Right lobe of liver (tissue), 6 donors: ENCODE results near the gene RELCH. TPM values are rescaled to one million over a fixed set of nuclear protein-coding genes. Genes with fewer than 3 reads are reported as not detected.

Source experiments
- ATAC-seq, 4 donors: fragments of 200-7000 bp; cut with Tn5 transposase; one replicate each; pipeline ENCODE4 v1.9.1; 2020; ENCODE audit warnings: mild to moderate bottlenecking in 4 of 4, moderate library complexity in 4 of 4
- DNase-seq, 3 donors: peaks; one replicate each; pipeline ENCODE4 v3.0.0-alpha.2; 2020
- H3K27ac ChIP-seq, 3 donors: fragments of 200-600 bp; one replicate each; pipeline ENCODE4 v1.8.0; 2022
- H3K27me3 ChIP-seq, 2 donors: fragments of 200-600 bp; one replicate each; pipeline ENCODE4 v1.8.0; 2022
- H3K36me3 ChIP-seq, 4 donors: fragments of 200-600 bp; sonication (generic) in 1 of 4; one replicate each; pipeline versions ENCODE4 v1.5.1 to v1.8.0; 2017 to 2022; ENCODE audit warnings: control low read depth in 1 of 4
- H3K4me1 ChIP-seq, 4 donors: fragments of 200-600 bp; sonication (generic) in 1 of 4; one replicate each; pipeline versions ENCODE4 v1.5.1 to v1.8.0; 2017 to 2022; ENCODE audit warnings: control low read depth in 1 of 4
- H3K4me3 ChIP-seq, 3 donors: fragments of 200-600 bp; one replicate each; pipeline ENCODE4 v1.8.0; 2022
- H3K9me3 ChIP-seq, 4 donors: fragments of 200-600 bp; sonication (generic) in 1 of 4; one replicate each; pipeline versions ENCODE4 v1.5.1 to v1.8.0; 2017 to 2022; ENCODE audit warnings: control low read depth in 1 of 4
- POLR2A ChIP-seq: fragments of 450-650 bp; IDR thresholded peaks from one replicate; pipeline ENCODE4 v1.6.1; 2017; ENCODE audit warnings: antibody characterized with exemption, mild to moderate bottlenecking
- WGBS: methylation state at CpG from one replicate; pipeline ENCODE4 v1.1.6; 2018; ENCODE audit warnings: low coverage, low lambda C conversion rate; ENCODE audit not compliant: insufficient coverage; ENCODE audit errors: missing lambda C conversion rate; 5-methylcytosine and 5-hydroxymethylcytosine counted together
- intact Hi-C, 2 donors: fragments of 100-400 bp; cut with DNase I; formaldehyde crosslinking; loops; one replicate each; pipeline versions ENCODE4 v1.11.2 to v1.14.1; 2022
- total RNA-seq, 6 experiments: library from RNA; depleted of rRNA in 2 of 6; stranded (reverse); fragments of >200 nt in 2 of 6; fragmentation: NEBNext Ultra II Directional in 3 of 6; extraction: Animal tissue kit (Norgen Biotek cat#: 25700) in 3 of 6; gene quantifications; one replicate each; pipeline versions ENCODE4 v1.1.0 to v1.2.4, GENCODE V29; 2016 to 2023
- TF ChIP-seq, protein P1 (sequence below), 4 donors: fragments of 200-600 bp in 3 of 4; fragments of 450-650 bp in 1 of 4; IDR thresholded peaks; one replicate each; pipeline versions ENCODE4 v1.5.1 to v1.8.0; 2016 to 2022; ENCODE audit warnings: antibody characterized with exemption in 4 of 4, mild to moderate bottlenecking in 2 of 4
- donor health status: DM: no; HTN: yes; CAD: no.
- donor health status: DM: no; HTN: no; CAD: no.
- donor health status: DM: no; HTN: no; CAD: no.
- donor health status: DM: no; HTN: yes; CAD: no.
- donor health status: DM: no; HTN: yes; CAD: no.

Gene RELCH
- total RNA-seq, 6 experiments from 2014 or later = 9.7 to 16.7 (median 11.5) TPM

DNA sequence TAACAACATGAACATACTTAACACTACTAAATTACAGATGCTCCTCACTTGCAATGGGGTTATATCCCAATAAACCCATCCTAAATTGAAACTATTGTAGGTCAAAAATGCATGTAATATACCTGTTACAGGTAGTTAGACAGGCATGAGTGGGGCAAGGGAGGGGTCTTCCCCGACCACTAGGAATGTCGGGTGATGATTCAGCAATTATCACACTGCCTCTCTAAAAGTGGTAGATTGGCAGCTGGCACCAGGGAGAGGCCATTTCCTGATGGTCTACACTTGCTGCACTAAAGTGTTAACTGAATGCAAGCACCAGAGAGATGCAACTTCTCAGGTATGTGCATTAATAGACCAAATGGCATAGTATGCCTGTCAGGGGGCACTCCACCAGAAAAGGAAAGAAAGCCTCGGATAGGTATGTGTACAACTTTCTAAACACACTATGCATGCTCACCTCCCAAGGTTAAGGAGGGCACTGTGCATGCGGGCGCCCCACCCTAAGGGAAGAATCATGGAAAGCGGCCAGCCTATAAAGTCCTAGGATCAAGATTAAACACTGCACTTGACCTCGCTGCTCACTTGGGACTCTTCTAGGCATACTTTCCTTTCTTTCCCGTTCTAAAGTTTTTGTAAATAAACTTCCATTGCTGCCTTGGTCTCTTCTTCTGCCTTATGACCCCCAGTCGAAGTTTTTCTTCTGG lies 35.8 kb upstream of the RELCH start:
- ATAC-seq (no peak), DNase-seq (no peak)
- TF ChIP-seq, protein P1, sequence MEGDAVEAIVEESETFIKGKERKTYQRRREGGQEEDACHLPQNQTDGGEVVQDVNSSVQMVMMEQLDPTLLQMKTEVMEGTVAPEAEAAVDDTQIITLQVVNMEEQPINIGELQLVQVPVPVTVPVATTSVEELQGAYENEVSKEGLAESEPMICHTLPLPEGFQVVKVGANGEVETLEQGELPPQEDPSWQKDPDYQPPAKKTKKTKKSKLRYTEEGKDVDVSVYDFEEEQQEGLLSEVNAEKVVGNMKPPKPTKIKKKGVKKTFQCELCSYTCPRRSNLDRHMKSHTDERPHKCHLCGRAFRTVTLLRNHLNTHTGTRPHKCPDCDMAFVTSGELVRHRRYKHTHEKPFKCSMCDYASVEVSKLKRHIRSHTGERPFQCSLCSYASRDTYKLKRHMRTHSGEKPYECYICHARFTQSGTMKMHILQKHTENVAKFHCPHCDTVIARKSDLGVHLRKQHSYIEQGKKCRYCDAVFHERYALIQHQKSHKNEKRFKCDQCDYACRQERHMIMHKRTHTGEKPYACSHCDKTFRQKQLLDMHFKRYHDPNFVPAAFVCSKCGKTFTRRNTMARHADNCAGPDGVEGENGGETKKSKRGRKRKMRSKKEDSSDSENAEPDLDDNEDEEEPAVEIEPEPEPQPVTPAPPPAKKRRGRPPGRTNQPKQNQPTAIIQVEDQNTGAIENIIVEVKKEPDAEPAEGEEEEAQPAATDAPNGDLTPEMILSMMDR (IDR thresholded peaks at IDR 0.05) = no peak
- no peak for TF ChIP-seq POLR2A
- Histone ChIP-seq H3K27ac (no peak overlapping the region), H3K36me3 (no peaks in the 10 kb centered on the region), H3K4me1 (no peaks in the 10 kb centered on the region), H3K9me3 (no peaks in the 10 kb centered on the region), H3K27me3 (no peaks in the 10 kb centered on the region), H3K4me3 (no peak overlapping the region)
- intact Hi-C loops = no loop called here
- WGBS = 88% methylated on average over 6 of the region's 9 CpGs

DNA sequence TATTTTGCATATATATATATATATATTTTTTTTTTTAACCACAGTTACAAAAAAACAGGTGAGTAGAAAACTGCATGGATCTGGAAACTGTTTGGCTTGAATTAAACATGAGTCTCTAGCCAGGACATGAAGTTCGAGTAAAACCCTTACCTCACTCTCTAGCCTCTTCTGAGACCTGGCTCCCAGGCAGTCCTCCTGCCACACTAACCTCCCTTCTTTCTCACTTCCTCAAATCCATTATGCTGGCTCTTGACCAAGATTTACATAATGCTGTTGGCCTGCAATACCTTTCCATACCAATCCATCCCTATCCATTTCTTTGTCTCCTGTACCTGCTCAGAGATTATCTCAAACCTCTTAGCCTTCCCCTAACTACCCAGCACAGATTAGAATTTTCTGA lies 34.2 kb upstream of the RELCH start:
- intact Hi-C loops = no loop called here
- ATAC-seq (no peak), DNase-seq (no peak)
- Histone ChIP-seq H3K27me3 (no peaks in the 10 kb centered on the region), H3K36me3 (no peaks in the 10 kb centered on the region), H3K9me3 (no peaks in the 10 kb centered on the region), H3K4me3 (no peak overlapping the region), H3K27ac (no peak overlapping the region), H3K4me1 (no peaks in the 10 kb centered on the region)
- WGBS = 100% methylated on average over 1 of the region's 1 CpG
- TF ChIP-seq POLR2A = no peak
- TF ChIP-seq, protein P1 (IDR thresholded peaks at IDR 0.05) = no peak

DNA sequence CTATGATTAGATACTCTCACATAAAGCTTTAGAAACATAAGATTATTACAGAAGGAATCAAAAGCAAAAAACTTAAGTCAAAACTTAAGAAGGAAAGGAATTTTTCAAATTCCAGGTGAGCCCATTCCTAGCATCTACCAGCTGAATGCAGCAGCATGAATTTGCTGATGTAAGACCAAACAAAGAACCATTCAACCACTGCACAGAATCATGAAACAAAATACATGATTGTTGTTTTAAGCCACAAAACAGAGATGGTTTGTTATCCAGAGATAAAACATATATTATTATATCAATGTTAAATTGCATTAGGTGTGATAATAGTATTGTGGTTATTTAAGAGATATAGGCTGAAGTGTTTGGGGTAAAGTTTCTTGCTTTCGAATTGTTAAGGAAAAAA lies 29.2 kb upstream of the RELCH start:
- Histone ChIP-seq H3K4me1 (no peaks in the 10 kb centered on the region), H3K27me3 (no peaks in the 10 kb centered on the region), H3K27ac (no peak overlapping the region), H3K9me3 (no peaks in the 10 kb centered on the region), H3K4me3 (no peak overlapping the region), H3K36me3 (no peaks in the 10 kb centered on the region)
- 78% methylated on average over 1 of the region's 1 CpG for WGBS
- intact Hi-C loops = no loop called here
- DNase-seq (no peak), ATAC-seq (no peak)
- no peak for TF ChIP-seq POLR2A
- TF ChIP-seq, protein P1 (IDR thresholded peaks at IDR 0.05) = no peak

DNA sequence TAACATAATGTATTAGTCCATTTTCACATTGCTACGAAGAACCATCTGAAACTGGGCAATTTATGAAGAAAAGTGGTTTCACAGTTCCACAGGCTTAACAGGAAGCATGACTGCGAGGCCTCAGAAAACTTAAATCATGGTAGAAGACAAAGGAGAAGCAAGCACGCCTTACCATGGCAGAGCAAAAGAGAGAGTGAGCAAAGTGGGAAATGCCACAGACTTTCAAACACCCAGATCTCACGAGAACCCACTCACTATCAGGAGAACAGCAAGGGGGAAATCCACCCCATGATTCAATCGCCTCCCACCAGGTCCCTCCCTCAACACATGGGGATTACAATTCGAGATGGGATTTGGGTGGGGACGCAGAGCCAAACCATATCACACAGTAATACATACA lies 22.7 kb upstream of the RELCH start:
- H3K4me3 ChIP-seq = no peak overlapping the region
- WGBS = 92% methylated on average over 7 of the region's 7 CpGs
- DNase-seq (no peak), ATAC-seq (no peak)
- no peaks in the 10 kb centered on the region for H3K36me3 ChIP-seq
- no peak overlapping the region for H3K27ac ChIP-seq
- intact Hi-C loops = no loop called here
- no peaks in the 10 kb centered on the region for H3K4me1 ChIP-seq
- TF ChIP-seq POLR2A = no peak
- TF ChIP-seq, protein P1 (IDR thresholded peaks at IDR 0.05) = no peak
- H3K27me3 ChIP-seq = no peaks in the 10 kb centered on the region
- H3K9me3 ChIP-seq = no peaks in the 10 kb centered on the region
